LHCN-M2 (cell line): Measurements from ENCODE around the gene C1orf159. TPM values are rescaled to one million over a fixed set of nuclear protein-coding genes. Genes with fewer than 3 reads are reported as not detected.
A peak's percentile ranks its signal among the peaks of the same experiment; 100 is the strongest.
"Not testable (repeated sequence)": the region's sequence is repeated elsewhere in the genome, so short reads cannot be mapped to it uniquely, and the experiment has no call there.

Source experiments
- DNase-seq: peaks from one replicate; pipeline ENCODE4 v3.0.0-alpha.2; 2012; ENCODE audit warnings: low read depth
- polyA plus RNA-seq: library from polyadenylated mRNA; unstranded; fragments of >200 nt; gene quantifications from one replicate; pipeline ENCODE4 v1.2.1, GENCODE V29; 2012; ENCODE audit warnings: missing spikeins
- total RNA-seq: library from RNA; depleted of rRNA; stranded (reverse); fragments of >200 nt; gene quantifications from 2 replicates; pipeline ENCODE4 v1.2.3, GENCODE V29; 2014; rRNA removed

The C1orf159 gene
- 18.8 and 26.5 TPM in 2 replicates for total RNA-seq
- polyA plus RNA-seq = 8.5 TPM

DNA sequence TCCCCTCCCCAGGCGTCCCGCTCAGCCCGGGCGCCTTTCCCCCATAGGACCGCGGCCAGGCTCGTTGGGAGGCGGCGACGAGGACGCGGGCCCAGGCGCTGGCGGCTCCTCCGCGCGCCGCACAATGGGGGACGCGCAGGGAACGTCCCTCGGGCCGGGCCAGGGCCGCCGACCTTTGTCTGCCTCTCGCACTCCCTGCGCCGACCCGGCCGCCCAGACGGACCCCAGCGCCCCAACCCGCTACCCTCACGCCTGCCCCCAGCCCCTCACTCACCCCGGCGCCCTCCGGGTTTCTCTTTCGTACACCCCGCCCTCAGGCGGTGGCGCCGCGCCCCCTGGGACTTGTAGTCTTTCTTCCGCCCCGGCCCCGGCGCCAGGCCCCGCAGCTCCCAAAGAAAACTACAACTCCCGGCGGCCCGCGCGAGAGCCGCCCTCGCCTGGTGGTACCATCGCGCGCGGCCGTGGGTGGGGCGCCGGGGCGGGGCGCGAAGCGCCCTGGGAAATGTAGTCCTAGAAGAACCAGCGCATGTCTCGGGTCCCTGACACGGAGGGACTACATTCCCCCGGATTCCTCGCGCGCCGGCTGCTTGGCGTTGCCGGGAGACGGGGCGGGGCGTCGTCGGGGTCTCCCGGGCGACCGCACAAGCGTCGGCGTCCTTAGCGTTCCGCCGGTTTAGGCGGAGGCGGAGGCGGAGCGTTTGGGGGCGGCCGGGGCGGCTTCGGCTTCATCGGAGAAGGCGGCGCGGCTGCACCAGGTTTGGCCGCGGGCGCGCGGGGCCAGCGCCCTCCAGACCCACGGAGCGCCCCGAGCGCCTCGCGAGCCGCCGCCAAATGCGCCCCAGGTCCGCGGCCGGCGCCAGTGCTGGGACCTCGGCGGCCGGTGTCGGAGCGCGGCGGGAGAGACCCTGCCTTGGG, at the start of gene C1orf159:
C1orf159 (minus strand) TSS at position 304 of the 915 bp plus-strand sequence. CDS start 24,546 bp downstream, outside the sequence.
- DNase-seq = peak; percentile 98

DNA sequence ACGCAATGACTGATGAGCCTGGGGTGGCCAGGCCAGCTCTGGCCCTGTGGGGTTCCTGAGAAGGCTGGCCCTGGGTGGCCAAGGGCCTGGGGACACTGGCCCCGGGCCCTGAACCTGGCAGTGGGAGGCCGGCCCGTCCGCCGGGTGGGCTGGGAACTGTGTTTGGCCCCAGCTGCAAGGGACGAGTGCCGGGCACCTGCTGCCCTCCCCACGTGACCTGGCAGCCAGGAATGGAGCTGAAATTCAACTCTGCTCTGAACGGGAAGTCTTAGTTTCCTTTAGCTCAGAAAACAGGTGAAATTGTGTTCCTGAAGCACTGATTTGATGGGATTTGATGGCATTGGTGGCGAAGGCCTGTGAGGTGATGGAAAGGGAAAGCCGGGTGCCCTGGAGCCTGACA, 49.6 kb upstream of the C1orf159 start:
- no peak for DNase-seq

DNA sequence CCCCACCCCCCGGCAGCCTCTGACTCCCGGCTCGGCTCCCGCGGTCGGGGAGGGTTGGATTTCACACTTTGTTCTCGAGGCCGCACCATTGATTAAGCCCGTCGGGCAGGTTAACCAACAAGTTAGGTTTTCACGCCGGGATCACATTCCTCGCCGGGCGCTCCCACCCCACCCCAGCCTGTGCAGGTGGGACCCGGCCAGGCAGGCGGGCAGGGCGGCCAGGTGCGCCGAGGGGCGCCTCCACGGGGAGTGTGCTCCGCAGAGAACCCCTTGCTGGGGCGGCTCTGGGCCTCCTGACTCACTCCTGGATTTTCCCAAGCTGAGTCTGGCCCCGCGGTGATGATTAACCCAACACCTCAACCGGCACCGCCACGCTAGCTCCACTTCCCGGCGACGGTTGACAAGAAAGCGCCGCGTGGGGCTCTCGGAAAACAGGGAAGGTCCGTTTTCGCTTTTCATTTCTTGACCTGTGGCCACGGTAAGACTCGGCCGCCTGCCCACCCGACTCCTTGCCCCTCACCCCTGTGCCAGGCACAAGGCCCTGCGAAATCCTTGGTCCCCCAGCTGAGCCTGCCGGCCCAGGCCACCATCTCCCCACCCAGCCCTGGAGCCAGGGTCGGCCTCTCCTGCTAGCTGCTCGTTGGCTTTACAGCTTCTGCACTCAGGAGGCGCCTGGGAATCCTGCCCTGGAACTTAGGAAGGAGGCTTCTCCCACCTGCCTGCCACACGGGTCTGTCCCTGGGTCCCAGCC, 49.0 kb upstream of the C1orf159 start:
- DNase-seq = no peak

DNA sequence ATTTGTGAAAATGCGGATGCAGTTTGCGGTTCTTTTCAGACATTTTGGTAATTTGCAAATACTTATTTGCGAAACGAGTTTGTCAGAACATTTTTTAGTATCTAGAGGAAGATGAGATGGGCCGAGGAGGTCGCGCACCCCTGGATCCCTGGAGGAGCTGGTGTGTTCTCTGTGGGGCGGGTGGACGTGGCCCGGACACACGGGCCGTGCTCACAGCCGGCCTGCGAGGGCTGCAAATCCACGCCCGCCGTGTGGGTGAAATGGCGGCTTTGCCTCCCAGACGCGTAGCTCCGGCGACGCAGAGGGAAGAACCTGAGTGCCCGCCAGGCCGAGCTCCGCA, 48.4 kb upstream of the C1orf159 start:
- DNase-seq = no peak

DNA sequence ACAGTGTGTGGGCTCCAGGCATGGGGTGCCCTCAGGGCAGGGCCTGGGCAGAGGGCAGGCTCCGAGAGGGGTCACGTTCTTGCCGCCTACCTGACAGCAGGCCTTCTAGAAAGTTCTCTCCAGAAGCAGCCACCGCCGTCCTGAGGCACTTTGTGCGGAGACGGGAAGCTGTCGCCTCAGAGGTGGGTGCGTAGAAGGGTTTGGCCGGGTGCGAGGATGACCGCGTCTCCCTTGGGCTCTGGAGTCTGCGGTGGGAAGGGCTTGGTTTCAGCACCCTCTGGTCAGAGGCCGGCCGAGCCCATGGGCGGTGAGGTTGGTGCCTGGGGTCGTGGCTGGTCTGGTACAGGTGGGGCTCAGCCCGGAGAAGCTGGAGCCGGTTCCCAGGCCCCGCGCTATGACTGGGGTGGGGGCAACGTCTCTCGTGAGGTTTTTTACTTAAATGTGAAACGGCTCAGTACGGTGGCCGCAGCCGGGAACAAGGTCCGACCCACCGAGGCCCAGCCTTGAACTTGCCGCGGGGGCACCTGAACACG, 47.7 kb upstream of the C1orf159 start:
- DNase-seq = no peak

DNA sequence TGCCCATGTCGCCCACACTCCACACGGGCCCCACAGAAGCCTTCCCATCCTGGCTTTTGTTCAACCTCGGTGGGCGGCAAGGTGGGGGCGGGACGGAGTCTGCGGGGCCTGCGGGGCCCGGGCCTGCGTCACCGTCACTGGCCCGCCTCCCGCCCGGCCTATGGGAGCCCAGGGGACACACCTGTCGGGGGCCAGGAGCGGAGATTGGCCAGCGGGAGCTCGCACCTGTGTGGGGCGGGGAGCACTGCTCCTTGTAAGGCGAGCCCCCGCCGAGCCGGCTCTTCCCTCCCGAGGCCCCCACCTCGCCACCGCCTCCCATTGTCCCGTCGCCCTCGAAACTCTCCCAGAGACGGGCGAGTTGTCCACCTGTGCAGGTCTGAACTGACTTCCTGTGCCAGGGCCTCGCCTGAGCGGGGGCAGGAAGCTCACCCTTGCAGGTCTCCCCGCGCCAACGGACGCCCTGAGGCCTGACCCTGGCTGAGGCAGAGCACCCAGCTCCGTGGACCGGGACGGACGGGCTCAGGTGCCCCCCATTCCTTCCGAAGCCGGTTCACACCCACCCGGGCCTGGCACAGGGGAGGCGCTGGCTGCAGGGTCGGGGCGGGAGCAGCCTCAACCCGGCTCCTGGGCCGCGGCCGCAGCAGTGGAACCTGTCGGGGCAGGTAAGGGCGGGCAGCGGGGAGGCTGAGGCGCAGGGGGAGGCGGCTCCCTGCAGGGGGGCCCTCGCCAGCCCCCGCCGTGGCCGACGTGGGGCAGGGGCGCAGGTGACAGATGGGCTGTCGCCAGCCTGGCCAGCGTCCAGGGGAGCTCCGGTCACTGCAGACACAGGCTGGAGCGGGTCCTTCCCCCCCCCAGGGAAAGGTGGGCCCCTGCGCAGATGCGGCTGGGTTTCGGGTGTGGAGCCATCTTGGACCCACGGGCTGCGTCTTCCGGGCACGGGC, 47.0 kb upstream of the C1orf159 start:
- no peak for DNase-seq

DNA sequence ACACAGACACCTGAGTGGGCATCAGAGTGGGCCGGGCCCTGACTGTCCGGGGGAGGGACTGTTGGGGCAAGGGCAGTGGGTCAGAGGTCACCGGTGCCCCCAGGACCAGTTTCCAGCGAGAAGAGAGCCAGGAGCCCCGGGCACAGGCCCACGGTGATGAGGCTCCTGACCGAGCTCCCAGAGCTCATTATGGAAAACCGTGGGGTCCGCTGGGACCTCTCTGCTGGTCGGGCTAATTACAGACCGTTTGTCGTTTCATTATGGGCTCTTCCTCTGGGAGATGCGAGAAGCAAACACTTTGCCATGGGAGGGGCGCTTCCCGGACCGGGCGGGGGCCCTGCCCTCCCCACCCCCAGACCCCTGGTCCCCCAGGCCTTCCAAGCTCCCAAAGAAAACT, 45.8 kb upstream of the C1orf159 start:
- DNase-seq = no peak

DNA sequence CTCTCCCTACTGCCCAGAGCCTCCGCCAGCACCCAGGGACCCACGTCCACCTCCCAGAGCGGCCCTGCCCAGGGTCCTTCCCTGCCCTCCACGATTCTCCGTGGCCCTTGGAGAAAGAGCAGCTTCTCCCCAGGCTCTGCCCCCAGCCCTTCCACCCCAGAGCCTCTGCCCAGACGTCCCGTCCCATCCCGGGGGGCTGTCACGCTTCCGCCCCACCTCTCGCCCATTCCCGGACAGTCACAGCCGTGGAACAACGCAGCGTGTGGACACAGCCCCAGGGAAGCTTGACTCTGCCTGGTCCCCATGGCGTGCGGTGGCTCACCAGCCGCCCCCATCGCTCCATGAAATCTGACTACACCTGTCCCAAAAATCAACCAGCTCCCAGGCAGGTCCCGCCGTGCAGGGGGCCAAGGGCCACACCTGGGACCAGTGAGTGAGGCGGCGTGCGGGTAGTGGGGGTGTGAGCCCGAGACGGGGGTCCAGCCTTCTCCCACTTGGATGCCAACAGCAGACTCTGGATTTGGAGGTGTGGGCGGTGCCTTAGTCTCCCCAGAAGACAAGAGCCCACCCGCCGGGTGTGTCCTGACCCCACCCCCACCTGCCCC, 45.3 kb upstream of the C1orf159 start:
- no peak for DNase-seq

DNA sequence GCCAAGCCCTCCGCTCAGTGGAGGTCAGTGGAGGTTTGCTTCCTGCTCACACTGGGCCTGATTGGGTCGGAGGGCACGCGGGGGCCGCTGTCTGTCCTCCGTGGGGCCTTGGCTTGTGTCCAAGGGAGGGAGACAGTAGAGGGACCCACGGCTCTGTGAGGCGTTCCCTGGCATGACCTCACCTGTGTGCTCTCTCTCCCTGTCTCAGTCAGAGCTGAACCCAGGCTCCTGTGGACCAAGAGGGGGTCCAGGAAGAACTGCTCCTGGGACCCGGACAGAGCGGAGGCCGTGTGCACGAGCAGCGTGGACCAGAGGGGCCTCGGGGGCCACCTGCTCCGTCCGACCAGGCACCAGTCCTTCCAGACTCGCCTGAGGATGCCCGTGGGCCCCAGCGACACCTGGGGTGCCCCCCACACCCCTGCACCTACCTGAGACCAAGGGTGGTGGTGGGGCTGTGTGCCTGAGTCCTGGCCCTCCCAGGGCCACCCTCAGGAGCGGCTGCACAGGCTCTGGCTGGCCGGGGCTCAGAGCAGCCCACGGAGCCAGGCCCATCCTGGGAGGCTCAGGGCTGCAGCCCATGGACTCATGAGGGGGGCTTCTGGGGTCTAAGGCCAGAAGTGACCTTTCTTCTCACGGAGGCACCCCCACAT, 44.5 kb upstream of the C1orf159 start:
- no peak for DNase-seq

DNA sequence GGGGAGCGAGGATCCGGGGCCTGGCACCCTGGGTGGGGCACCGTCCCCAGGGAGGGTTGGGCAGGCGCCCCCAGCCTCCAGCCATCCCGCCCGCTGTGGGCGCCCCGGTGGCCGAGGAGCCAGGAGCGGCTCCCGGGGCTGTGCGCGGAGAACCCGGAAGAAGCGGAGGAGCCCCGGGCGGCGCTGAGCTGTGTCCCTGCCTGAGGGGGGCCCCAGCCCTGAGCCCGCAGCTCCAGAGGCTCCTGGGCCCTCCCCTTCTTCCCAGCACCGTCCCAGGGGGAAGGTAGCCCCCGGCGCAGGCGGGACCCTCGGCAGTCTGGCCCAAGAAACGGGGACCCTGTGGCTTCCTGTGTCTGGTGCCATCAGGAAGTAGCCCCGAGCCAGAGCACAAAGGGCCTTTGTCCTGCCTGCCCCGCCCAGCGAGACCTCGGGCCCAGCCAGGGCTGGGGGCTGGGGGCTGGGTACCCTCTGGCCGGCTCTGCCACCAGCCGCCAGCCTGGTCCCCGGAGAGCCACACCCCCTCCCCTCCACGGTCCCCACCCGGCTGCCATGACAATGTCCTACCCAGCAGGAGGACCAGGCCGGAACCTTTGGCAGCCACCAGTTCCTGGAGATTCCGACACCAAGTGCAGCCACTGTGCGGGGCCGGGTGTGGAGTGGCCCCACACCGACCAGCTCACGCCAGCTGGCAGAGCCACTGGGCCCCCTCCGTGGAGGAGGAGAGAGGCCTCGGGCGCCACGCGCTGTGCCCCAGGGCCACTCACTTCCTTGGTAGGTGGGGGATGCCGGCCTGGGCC, 42.2 kb upstream of the C1orf159 start:
- peak; percentile 11 for DNase-seq

DNA sequence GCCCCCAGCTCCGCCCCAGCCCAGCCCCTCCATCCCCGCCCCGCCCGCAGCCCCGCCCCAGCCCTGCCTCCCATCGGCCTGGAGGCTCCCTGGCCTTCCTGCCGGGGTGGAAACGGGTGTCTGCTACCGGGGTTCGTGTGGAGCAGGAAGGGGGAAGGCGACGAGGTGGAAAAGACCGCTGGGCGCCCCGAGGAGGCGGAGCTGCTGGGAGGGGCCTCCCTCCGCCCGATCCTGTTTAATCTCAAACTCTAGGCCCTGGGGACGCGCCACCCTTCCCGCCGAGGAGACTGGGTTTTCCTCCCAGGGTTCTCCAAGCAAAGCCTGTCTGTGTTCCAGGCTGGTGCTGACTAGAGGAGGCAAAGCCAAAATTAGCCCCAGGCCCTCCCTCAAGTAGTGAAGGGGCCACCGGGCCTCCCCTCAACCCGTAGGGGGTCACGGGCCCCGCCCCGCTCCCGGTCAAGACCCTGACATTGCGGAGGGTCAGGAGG, 41.6 kb upstream of the C1orf159 start:
- peak; percentile 80 for DNase-seq

DNA sequence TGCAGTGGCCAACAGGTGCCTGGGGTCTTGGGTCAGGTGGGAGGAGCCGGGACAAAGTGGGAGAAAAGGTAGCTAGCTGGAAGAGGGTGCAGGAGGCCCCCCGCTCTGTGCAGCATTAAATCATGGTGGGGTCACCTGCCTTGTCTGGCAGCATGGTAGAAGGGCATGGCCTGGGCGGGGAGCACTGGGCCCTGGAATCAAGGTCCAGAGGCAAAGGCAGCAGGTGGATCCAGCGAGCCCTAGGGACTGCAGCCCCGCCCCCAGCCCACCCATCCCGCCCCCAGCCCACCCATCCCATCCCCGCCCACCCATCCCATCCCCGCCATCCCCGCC, 41.1 kb upstream of the C1orf159 start:
- no peak for DNase-seq

DNA sequence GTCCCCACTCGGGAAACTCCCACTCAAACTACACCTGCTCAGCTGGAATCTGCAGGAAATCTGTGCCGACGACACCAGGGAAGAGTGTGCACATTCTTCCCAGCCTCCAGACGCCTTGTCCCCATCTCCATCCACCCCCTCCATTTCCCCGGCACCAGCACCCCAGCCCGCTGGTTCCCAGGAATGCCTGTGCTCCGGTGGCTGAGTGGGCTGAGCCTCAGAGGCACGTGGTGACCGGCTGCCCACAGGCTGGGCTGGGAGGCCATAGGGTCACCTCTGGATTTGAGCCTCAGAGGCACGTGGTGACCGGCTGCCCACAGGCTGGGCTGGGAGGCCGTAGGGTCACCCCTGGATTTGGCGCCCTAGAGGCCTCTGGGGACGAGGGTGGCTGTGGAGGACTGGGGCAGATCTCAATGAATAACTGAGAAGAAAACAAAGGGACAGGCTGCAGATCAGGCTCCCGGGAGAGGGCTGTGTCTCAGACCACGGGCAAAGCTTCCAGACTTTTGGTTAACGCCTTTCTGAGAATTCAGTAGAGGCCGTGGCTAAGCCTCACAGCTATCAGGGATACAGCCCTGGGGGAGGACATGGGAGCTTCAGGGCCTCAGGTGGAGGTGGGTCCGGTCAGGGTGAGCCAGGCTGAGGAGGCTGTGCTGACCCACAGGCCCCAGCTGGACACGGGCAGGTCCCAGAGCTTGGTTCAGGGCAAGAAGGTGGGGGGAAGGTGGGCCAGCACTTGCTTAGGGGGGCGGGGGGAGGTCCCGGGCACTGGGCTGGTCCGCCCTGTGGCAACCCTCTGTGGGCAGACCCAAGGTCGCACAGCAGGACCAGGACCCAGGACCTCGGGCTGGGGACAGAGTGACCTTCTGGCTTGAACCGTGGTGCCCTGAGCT, 40.5 kb upstream of the C1orf159 start:
- no peak for DNase-seq

DNA sequence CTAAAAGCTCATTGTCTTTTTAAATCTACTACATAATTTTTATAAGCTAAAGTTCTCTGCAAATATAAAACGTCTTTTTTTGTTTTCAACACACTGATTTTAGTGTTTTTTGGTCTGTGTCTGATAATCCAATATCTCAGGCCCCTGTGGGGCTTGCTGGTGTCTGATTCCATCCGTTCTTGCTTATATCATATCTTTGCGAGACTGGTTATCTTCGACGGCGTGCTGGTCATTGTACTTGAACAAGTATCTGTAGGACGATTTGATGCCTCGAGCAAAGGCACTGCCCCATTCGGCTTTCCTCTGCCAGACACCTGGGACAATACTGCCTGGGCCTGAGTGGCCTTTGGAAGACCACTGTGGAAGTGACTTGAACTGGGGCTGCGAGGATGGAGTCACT, 39.4 kb upstream of the C1orf159 start:
- no peak for DNase-seq

DNA sequence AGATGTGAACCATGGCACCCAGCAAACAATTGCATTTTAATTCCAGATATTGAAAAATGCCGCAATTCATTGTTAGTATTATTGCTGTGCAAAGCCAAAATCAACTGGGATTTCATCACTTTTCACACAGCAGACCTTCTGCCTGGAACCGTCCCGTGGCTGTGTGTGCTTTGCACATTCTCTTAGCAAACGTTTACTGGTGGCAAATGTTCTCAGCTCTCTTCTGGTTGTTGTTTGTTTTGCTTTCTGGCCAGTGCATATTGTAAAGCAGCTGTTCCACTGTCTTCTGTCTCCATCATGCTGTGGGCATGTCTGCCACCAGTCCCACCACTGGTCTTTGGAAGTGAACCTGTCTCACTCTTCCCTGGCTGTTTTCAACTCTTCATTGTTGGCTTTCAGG, 38.0 kb upstream of the C1orf159 start:
- DNase-seq = peak; percentile 24

DNA sequence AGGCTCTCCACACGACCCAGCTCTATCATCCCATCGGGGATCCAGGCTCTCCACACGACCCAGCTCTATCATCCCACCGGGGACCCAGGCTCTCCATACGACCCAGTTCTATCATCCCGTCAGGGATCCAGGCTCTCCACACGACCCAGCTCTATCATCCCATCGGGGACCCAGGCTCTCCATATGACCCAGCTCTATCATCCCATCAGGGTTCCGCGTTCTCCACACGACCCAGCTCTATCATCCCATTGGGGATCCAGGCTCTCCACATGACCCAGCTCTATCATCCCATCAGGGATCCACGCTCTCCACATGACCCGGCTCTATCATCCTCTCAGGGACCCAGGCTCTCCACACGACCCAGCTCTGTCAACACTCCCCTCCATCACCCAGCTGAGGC, 37.3 kb upstream of the C1orf159 start:
- DNase-seq = not testable (repeated sequence)

DNA sequence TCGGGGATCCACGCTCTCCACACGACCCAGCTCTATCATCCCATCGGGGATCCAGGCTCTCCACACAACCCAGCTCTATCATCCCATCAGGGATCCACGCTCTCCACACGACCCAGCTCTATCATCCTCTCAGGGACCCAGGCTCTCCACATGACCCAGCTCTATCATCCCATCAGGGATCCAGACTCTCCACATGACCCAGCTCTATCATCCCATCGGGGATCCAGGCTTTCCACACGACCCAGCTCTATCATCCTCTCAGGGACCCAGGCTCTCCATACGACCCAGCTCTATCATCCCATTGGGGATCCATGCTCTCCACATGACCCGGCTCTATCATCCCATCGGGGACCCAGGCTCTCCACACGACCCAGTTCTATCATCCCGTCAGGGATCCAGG, 36.5 kb upstream of the C1orf159 start:
- not testable (repeated sequence) for DNase-seq

DNA sequence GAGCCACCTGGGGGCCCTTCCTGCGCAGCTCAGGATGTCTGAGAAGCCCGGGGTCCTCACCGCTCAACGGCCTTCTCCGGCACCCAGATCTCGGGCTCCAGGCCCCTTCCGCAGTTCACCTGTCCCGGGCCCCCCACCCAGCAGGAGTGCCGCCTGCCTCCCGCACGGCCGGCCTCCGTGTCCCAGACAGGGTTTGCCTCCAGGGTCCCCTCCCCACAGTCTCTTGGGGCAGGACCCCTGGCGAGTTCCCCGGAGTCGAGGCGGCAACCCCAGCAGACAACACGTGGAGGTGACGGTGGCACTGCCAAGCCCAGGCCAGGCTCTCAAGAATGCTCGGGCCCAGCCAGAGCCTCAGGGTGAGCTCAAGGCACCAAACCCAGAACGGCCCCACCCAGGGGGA, 35.4 kb upstream of the C1orf159 start:
- no peak for DNase-seq

DNA sequence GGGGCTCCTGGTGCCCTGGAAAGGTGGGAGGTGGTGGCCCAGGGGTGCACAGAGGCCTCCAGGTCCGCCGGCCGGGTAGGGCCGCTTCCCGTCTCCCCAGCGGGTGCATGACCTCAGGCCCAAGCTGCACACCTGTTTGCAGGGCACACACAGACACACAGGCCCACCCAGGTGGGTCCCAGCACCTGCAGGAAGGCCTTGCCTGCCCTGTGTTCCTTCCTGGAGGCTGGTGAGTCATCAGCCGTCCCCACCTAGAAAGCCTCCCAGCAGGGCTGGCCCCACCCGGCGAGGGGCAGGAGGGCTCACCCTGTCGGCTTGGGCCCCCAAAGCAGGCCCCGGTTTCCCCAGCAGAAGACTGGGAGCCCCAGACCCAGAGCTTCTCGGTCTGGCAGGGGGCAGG, 34.2 kb upstream of the C1orf159 start:
- DNase-seq = no peak
